ENCODE results near the gene KLHL21. TPM values are rescaled to one million over a fixed set of nuclear protein-coding genes. Genes with fewer than 3 reads are reported as not detected.

Gene KLHL21
- total and polyA plus RNA-seq, 2 of the 4 experiments (the other 2 are of a cell fraction): 12.0 to 36.7 TPM

- Histone ChIP-seq H3K56ac (ENCODE audit: extremely low read depth, insufficient read depth, low read length) (no peak overlapping the region), H3K4ac (ENCODE audit: low read depth, low read length) (no peak overlapping the region), H3K9ac (ENCODE audit: low read depth, low read length) (no peak overlapping the region), H2BK120ac (ENCODE audit: low read depth, low read length) (no peak overlapping the region), H4K5ac (ENCODE audit: low read depth, low read length) (no peak overlapping the region), H3K4me2 (ENCODE audit: low read depth, low read length) (no peak overlapping the region), H2AK9ac (replicated peaks; ENCODE audit: low read depth, low read length, poor library complexity) (no peak overlapping the region), H3K18ac (ENCODE audit: low read depth, low read length) (no peak overlapping the region), H3K27me3 (ENCODE audit: control insufficient read depth, insufficient read depth, low read length) (no peaks in the 10 kb centered on the region), H3K36me3 (ENCODE audit: control insufficient read depth, insufficient read depth, low read length) (peaks cover 34% of the 10 kb centered on the region), H2AK5ac (ENCODE audit: low read depth, low read length) (no peak overlapping the region), H2AFZ (replicated peaks; ENCODE audit: low read length, poor library complexity) (no peak overlapping the region), H3K9me1 (ENCODE audit: insufficient read depth, low read length) (peaks cover 11% of the 10 kb centered on the region; the same call in 1 of the 2 replicates), H4K20me1 (ENCODE audit: insufficient read depth, low read length) (peaks cover 32% of the 10 kb centered on the region), H3K9me3 (ENCODE audit: control insufficient read depth, insufficient read depth, low read length) (no peaks in the 10 kb centered on the region), H2BK20ac (ENCODE audit: low read depth, low read length) (no peak overlapping the region), H3K79me1 (ENCODE audit: low read depth in 1 of 2, low read length in 2 of 2) (peaks cover 15 to 55% of the 10 kb centered on the region in 2 experiments), H4K8ac (ENCODE audit: low read depth in 2 of 2, low read length in 2 of 2) (no peak overlapping the region), H2BK15ac (ENCODE audit: low read depth, low read length) (no peak overlapping the region), H3K4me1 (ENCODE audit: control insufficient read depth, insufficient read depth, low read length) (peaks cover 7% of the 10 kb centered on the region), H3K23ac (ENCODE audit: low read depth, low read length) (no peak overlapping the region), H3K14ac (replicated peaks; ENCODE audit: low read depth, low read length) (no peak overlapping the region), H3K27ac (ENCODE audit: insufficient read depth, low read length) (no peak overlapping the region), H4K91ac (ENCODE audit: insufficient read depth, low read depth, low read length) (no peak overlapping the region), H2BK5ac (ENCODE audit: low read depth, low read length, poor library complexity, severe bottlenecking) (no peak overlapping the region), H3K4me3 (ENCODE audit: insufficient read depth, low read depth, low read length) (no peak overlapping the region)
- ChIA-PET POLR2A (ENCODE audit: unreplicated experiment) (no interaction called here), CTCF (no interaction called here)
- no peak for ATAC-seq (ENCODE audit: low read depth)
- in situ Hi-C loops (cut with MboI; ENCODE audit: low sequenced_read_pairs): no loop called here
- dilution Hi-C loops (cut with HindIII; ENCODE audit: low sequenced_read_pairs, unreplicated experiment): no loop called here
- intact Hi-C loops (cut with micrococcal nuclease): no loop called here
- DNase-seq: no peak
- BruUV-seq (replicated peaks): no TSS peak
- 78% methylated on average over 5 of the region's 12 CpGs; no CpG with 5 or more reads in 1 of the 2 experiments for WGBS, 2 experiments (ENCODE audit: extremely low coverage in 2 of 2, insufficient read length in 1 of 2)
- TF ChIP-seq CTCF (conservative IDR thresholded peaks at IDR 0.05; ENCODE audit: low read depth, low read length) (no peak), RCOR1 (IDR thresholded peaks at IDR 0.05; ENCODE audit: insufficient replicate concordance, low read length) (no peak), ELK1 (IDR thresholded peaks at IDR 0.05; ENCODE audit: borderline replicate concordance, low read depth, low read length) (no peak), RFX5 (IDR thresholded peaks at IDR 0.05; ENCODE audit: low read depth, low read length) (no peak), MAZ (IDR thresholded peaks at IDR 0.05; ENCODE audit: borderline replicate concordance, low read depth, low read length) (no peak), CHD1 (IDR thresholded peaks at IDR 0.05; ENCODE audit: low read depth, low read length) (no peak), CEBPB (IDR thresholded peaks at IDR 0.05; ENCODE audit: low read depth, low read length) (no peak), NFE2L2 (IDR thresholded peaks at IDR 0.05; ENCODE audit: low read depth, low read length) (no peak), RAD21 (IDR thresholded peaks at IDR 0.05; ENCODE audit: low read length) (no peak), MXI1 (IDR thresholded peaks at IDR 0.05; ENCODE audit: borderline replicate concordance, low read depth, low read length) (no peak)
These were observed 17.5 kb downstream of the KLHL21 start for GRCh38 chr1:6585081-6585722.
